Measurements from ENCODE around the gene SIPA1L2.

SIPA1L2 gene

DNA sequence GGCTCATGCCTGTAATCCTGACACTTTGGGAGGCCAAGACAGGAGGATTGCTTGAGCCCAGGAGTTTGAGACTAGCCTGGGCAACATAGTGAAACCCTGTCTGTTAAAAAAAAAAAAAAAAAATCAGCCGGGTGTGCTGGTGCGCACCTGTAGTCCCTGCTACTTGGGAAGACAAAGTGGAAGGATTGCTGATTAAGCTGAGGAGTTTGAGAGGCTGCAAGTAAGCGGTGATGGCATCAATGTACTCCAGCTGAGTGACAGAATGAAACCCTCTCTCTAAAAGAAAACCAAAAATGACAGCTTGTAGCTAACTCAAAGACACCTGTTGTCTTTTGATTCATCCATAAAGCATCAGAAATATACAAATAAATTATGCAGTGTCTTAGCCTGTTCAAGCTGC is 31.8 kb downstream of the SIPA1L2 start:
- no peak overlapping the region for H3K4me3 ChIP-seq (ENCODE audit: low read length)
- H3K27me3 ChIP-seq (ENCODE audit: insufficient read depth, low read length) = no peaks in the 10 kb centered on the region
- H3K36me3 ChIP-seq (ENCODE audit: insufficient read depth, low read length) = no peaks in the 10 kb centered on the region
- no peaks in the 10 kb centered on the region for H3K9me3 ChIP-seq (ENCODE audit: insufficient read depth, low read depth, low read length)
- 97% methylated on average over 3 of the region's 3 CpGs for WGBS
- no peak overlapping the region for H3K27ac ChIP-seq (ENCODE audit: low read depth, low read length)
- H3K4me1 ChIP-seq (ENCODE audit: insufficient read depth, low read length) = peaks cover 16% of the 10 kb centered on the region; the same call in 1 of the 2 replicates
- no peak overlapping the region for H3K9ac ChIP-seq (ENCODE audit: low read depth, low read length)

DNA sequence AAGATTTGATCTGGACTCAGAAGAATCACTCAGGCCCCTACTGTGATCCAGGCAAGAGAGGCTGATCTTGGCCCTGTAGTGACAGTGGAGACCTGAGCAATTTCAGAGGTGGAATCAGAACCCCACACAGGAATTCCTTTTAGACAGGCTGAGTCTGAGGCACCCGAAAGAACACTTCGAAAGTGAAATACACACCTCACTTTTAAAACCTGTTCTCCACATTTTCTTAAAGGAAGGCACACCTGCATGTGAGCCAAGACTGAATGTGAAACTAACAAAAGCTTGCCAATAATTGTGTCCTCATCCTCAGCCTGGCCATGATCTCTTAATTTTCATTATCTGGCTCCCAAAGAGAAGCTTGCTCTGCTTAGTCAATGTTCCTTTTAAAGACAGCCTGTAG is 32.2 kb downstream of the SIPA1L2 start:
- 98% methylated on average over 2 of the region's 2 CpGs for WGBS
- Histone ChIP-seq H3K4me1 (ENCODE audit: insufficient read depth, low read length) (peaks cover 16% of the 10 kb centered on the region; the same call in 1 of the 2 replicates), H3K9ac (ENCODE audit: low read depth, low read length) (no peak overlapping the region), H3K27me3 (ENCODE audit: insufficient read depth, low read length) (no peaks in the 10 kb centered on the region), H3K4me3 (ENCODE audit: low read length) (no peak overlapping the region), H3K27ac (ENCODE audit: low read depth, low read length) (no peak overlapping the region), H3K9me3 (ENCODE audit: insufficient read depth, low read depth, low read length) (no peaks in the 10 kb centered on the region), H3K36me3 (ENCODE audit: insufficient read depth, low read length) (no peaks in the 10 kb centered on the region)

DNA sequence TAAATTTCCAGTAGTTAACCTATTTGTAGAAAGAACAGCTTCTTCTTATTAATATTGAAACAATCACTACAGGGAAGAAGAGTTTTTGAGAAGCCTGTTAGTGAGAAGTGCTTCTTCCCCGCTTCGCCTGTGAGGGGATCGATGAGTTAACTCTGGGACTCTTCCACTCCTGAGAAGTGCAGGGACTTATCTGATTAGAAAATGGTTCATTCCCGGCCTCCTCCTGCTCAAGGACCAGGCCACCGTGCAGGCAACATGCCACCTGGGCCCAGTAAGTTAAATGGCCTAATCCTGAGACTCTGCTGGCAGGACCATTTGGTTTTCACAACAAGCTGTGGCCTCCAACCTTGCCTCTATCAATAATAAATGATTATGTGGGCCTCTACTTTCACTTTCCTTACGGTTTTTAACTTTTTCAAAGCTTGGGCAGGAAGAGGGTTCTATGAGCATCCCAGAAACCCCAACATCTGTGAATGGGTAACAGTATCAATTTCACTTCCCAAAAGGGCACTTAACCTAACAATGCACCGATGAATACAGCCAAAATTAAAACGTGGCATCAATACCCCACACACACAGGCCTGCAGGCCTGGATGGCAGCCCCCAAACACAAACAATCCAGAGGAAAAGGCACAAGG is 33.1 kb downstream of the SIPA1L2 start:
- H3K9ac ChIP-seq (ENCODE audit: low read depth, low read length) = no peak overlapping the region
- no peak overlapping the region for H3K4me3 ChIP-seq (ENCODE audit: low read length)
- 66% methylated on average over 8 of the region's 8 CpGs for WGBS
- H3K36me3 ChIP-seq (ENCODE audit: insufficient read depth, low read length) = no peaks in the 10 kb centered on the region
- H3K27me3 ChIP-seq (ENCODE audit: insufficient read depth, low read length) = no peaks in the 10 kb centered on the region
- no peak overlapping the region for H3K27ac ChIP-seq (ENCODE audit: low read depth, low read length)
- no peaks in the 10 kb centered on the region for H3K9me3 ChIP-seq (ENCODE audit: insufficient read depth, low read depth, low read length)
- H3K4me1 ChIP-seq (ENCODE audit: insufficient read depth, low read length) = peaks cover 20% of the 10 kb centered on the region; the same call in 1 of the 2 replicates

DNA sequence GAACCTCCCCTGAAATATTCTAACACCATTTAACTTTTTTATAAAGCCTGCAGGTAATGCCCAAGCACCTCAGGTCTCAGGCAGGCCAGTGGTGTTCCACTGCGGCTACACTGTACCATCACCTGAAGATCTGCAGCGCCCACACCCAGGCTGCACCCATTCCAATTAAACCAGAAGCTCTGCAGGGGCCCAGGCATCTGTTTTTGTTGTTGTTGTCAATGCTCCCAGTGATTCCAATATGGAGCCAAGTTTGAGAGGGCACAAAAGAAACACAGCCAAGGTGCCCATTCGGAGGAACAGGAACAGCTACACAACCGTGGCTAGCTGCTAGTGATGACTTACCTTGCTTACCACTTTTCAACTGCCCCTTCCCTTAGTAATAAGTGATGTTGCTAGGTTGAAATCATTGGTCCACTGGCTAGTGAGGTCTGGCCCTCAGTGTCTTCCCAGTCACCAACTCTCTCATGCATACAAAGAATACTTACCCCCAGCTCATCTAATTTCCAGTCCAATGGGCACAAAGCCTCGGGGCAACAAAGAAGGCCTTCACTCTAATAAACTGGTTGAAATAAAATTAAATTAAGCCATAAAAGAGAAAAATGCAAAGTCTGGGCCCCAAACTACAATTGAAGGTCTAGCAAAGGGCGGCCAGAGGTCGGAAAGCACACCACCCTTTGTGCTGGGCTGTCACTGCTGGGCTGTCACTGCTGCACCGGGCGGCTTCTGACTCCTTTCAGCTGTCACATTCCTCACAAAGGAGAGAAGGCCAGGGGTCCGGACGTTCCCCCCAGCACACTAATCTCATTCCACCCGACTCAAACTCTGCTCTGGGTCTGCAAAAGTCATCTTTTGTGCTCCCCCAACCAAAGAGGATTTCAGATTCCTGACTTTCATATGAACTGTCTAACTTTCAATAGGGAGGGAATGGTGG is 34.9 kb downstream of the SIPA1L2 start:
- Histone ChIP-seq H3K27me3 (ENCODE audit: insufficient read depth, low read length) (no peaks in the 10 kb centered on the region), H3K4me3 (ENCODE audit: low read length) (no peak overlapping the region), H3K4me1 (ENCODE audit: insufficient read depth, low read length) (peaks cover 35% of the 10 kb centered on the region), H3K36me3 (ENCODE audit: insufficient read depth, low read length) (no peaks in the 10 kb centered on the region), H3K9me3 (ENCODE audit: insufficient read depth, low read depth, low read length) (no peaks in the 10 kb centered on the region), H3K9ac (ENCODE audit: low read depth, low read length) (no peak overlapping the region), H3K27ac (ENCODE audit: low read depth, low read length) (no peak overlapping the region)
- WGBS = 67% methylated on average over 12 of the region's 12 CpGs

DNA sequence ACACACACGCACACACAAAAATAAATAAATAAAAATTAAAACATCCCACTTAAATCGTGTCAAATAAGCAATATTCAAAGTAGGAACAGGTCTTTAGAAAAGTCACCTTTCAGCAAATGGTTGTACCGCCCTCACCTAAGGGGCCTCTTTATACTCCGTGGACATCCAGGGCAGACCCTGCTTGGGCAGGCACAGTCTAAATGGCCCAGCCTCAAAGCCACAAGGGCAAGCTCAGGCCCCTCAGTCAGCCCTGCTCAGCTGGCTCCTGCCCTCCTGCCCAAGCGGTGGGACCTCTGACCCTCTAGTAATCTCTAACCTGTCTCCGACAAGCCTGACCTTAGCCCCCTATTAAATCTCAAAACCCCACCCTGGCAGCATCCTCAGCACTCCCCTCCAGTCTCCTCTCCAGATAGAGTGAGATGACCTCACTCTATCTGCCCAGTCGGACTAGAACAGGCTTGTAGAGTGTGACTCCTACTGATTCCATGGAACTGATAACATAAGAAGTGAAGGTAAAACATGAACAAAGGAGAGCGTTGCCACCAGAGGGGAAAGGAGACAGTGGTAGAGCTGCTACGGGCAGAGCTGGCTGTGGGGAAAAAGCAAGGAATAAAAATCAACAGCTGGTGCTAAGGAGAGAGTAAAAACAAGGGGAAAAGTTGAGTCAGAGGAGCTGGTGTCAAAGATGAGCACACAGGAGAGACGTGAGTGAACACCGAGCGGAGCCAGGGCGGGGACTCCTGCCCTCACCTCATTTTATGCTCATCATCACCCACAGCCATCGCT is 36.0 kb downstream of the SIPA1L2 start:
- 79% methylated on average over 14 of the region's 14 CpGs for WGBS
- Histone ChIP-seq H3K27ac (ENCODE audit: low read depth, low read length) (no peak overlapping the region), H3K36me3 (ENCODE audit: insufficient read depth, low read length) (no peaks in the 10 kb centered on the region), H3K4me3 (ENCODE audit: low read length) (no peak overlapping the region), H3K9me3 (ENCODE audit: insufficient read depth, low read depth, low read length) (no peaks in the 10 kb centered on the region), H3K4me1 (ENCODE audit: insufficient read depth, low read length) (peaks cover 35% of the 10 kb centered on the region), H3K9ac (ENCODE audit: low read depth, low read length) (no peak overlapping the region), H3K27me3 (ENCODE audit: insufficient read depth, low read length) (no peaks in the 10 kb centered on the region)

DNA sequence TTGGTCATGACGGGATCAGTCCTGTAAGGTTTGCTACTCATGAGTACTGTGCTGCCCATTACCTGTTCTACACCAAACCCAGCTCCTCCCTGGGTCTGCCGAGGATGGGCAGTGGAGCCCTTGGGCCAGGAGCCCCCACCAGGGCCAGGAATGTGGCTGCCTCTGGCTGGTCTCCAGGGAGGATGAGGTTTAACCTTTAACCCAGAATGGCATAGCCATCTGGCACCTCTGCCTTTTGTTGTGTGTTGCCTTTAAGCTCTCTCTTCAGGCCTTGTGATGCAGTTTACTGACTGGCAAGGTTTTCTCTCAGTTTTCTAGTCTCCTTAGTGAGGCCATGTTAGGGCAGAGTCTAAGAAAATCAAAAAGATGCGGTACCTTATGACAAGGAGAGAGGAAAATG is 38.6 kb downstream of the SIPA1L2 start:
- no peak overlapping the region for H3K27ac ChIP-seq (ENCODE audit: low read depth, low read length)
- H3K27me3 ChIP-seq (ENCODE audit: insufficient read depth, low read length) = no peaks in the 10 kb centered on the region
- no peak overlapping the region for H3K4me3 ChIP-seq (ENCODE audit: low read length)
- H3K9ac ChIP-seq (ENCODE audit: low read depth, low read length) = no peak overlapping the region
- H3K9me3 ChIP-seq (ENCODE audit: insufficient read depth, low read depth, low read length) = no peaks in the 10 kb centered on the region
- H3K4me1 ChIP-seq (ENCODE audit: insufficient read depth, low read length) = peaks cover 35% of the 10 kb centered on the region
- WGBS = 96% methylated on average over 3 of the region's 3 CpGs
- H3K36me3 ChIP-seq (ENCODE audit: insufficient read depth, low read length) = no peaks in the 10 kb centered on the region

DNA sequence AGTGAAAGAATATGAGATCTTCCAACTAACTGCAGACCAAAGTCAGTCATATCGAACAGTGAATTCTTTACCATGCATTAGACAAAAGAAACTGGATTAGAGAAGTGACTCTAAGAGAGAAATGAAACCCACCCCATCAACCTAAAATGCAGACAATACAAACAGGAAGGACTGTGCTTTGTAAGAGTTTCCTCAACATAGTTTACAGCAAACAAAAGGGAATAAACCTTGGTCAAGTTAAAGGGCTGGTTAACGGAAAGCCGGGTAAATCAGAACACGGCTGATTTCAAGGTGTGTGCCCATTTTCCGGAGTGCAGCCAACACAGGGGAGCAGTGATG is 39.2 kb downstream of the SIPA1L2 start:
- Histone ChIP-seq H3K4me1 (ENCODE audit: insufficient read depth, low read length) (peaks cover 33% of the 10 kb centered on the region), H3K27ac (ENCODE audit: low read depth, low read length) (no peak overlapping the region), H3K36me3 (ENCODE audit: insufficient read depth, low read length) (no peaks in the 10 kb centered on the region), H3K27me3 (ENCODE audit: insufficient read depth, low read length) (no peaks in the 10 kb centered on the region), H3K9me3 (ENCODE audit: insufficient read depth, low read depth, low read length) (no peaks in the 10 kb centered on the region), H3K4me3 (ENCODE audit: low read length) (no peak overlapping the region), H3K9ac (ENCODE audit: low read depth, low read length) (no peak overlapping the region)
- 95% methylated on average over 4 of the region's 5 CpGs for WGBS

DNA sequence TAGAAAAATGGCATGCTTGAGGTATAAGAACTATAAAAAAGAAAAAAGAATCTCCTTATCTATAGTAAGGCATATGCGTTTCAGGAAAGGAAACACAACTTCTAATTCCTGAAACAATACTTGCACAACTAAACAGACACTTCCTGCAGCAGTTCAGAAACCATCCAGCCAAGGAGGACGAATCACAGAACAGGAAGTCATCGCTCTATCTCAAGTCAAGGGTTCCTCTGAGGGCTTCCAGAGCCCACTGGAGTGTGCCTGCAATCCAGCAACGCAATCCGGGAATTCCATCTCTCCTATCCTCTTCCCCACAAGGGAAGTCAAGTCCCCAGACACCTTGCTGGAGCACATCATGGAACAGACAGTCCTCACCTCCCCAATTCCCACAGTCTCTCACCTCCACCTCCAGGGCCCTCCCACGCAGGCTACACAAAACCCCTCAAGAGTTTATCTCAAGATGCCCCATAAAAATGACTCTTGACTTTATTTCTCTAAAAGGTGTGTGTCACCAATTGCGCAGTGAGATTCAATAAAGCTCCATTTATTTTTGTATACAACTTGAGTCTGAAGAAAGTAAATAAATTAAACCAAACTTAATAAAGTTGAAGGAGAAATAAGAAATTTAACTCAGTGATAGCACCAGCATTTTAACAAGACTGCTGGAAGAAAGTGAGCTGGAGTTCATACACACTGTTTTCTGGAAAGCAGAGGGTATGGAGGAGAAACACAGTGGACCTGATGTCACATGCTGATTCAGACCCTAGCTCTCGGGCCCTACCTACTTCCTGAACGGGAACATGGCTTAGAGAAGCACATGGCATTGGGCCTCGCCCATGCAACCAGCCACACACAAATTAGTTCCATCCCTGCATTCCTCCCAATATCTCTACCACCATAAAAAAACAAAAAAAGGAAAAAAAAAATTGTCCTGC is 39.9 kb downstream of the SIPA1L2 start:
- H3K27ac ChIP-seq (ENCODE audit: low read depth, low read length) = no peak overlapping the region
- H3K27me3 ChIP-seq (ENCODE audit: insufficient read depth, low read length) = no peaks in the 10 kb centered on the region
- no peak overlapping the region for H3K9ac ChIP-seq (ENCODE audit: low read depth, low read length)
- H3K4me3 ChIP-seq (ENCODE audit: low read length) = no peak overlapping the region
- no peaks in the 10 kb centered on the region for H3K36me3 ChIP-seq (ENCODE audit: insufficient read depth, low read length)
- no peaks in the 10 kb centered on the region for H3K9me3 ChIP-seq (ENCODE audit: insufficient read depth, low read depth, low read length)
- peaks cover 36% of the 10 kb centered on the region for H3K4me1 ChIP-seq (ENCODE audit: insufficient read depth, low read length)
- WGBS = 91% methylated on average over 10 of the region's 10 CpGs

DNA sequence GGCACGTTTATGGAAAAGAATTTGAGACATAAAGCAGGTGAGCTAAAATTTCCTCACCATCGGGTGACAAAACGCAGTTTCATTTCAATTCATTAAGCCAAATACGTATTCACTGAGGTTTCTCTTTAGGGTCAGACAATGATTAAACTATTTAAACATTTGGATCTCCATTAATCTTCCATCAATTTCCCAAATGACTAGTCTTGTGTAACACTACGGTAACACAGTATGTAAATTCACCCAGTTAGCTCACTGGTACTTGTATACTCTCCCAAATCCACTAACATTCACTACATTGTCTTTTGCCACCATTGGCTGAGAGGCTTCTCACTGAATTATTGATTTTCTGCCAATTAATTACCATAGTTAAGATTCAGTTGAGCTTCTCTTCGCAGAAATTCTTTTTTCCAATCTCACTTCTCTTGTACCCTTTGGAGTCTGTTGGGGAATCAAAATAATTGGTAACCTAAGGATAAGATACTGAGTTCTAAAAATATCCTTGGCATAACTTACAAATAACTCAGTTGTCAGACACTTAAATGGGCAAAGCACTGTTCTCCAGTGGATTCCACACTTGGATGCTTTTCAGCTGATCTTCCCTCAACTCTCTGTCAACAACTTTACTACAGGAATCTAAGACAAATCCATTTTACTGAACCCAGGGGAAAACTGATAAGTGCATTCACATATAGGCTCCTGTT is 40.7 kb downstream of the SIPA1L2 start:
- no peak overlapping the region for H3K9ac ChIP-seq (ENCODE audit: low read depth, low read length)
- H3K27me3 ChIP-seq (ENCODE audit: insufficient read depth, low read length) = no peaks in the 10 kb centered on the region
- no peak overlapping the region for H3K4me3 ChIP-seq (ENCODE audit: low read length)
- H3K4me1 ChIP-seq (ENCODE audit: insufficient read depth, low read length) = peaks cover 33% of the 10 kb centered on the region
- H3K27ac ChIP-seq (ENCODE audit: low read depth, low read length) = no peak overlapping the region
- WGBS = 90% methylated on average over 5 of the region's 6 CpGs
- no peaks in the 10 kb centered on the region for H3K9me3 ChIP-seq (ENCODE audit: insufficient read depth, low read depth, low read length)
- no peaks in the 10 kb centered on the region for H3K36me3 ChIP-seq (ENCODE audit: insufficient read depth, low read length)

Data from HUES64 (cell line).